ENCODE results near the gene RNF213.
"Not testable (repeated sequence)": the region's sequence is repeated elsewhere in the genome, so short reads cannot be mapped to it uniquely, and the experiment has no call there.

RNF213 gene

GRCh38 chr17:80229011-80229410 lies 31.6 kb upstream of the RNF213 start:
- Mint-ChIP-seq H3K27me3 (no peaks in the 10 kb centered on the region), H3K27ac (ENCODE audit: low read depth) (peak overlapping the region; percentile 70), H3K4me3 (no peak overlapping the region), H3K9me3 (peaks cover 11% of the 10 kb centered on the region), H3K4me1 (peaks cover 14% of the 10 kb centered on the region), H3K36me3 (ENCODE audit: insufficient read depth) (peaks cover 16% of the 10 kb centered on the region)
- ATAC-seq (replicated peaks; ENCODE audit: extremely low read depth, poor library complexity, severe bottlenecking), result no peak
- DNase-seq (ENCODE audit: low spot score in 2 of 2), result no peak

GRCh38 chr17:80232438-80232837 lies 28.2 kb upstream of the RNF213 start:
- peaks cover 29% of the 10 kb centered on the region for H3K36me3 Mint-ChIP-seq (ENCODE audit: insufficient read depth)
- peak overlapping the region; percentile 51 for H3K27ac Mint-ChIP-seq (ENCODE audit: low read depth)
- no peak overlapping the region for H3K4me3 Mint-ChIP-seq
- H3K4me1 Mint-ChIP-seq, result peaks cover 6% of the 10 kb centered on the region
- ATAC-seq (replicated peaks; ENCODE audit: extremely low read depth, poor library complexity, severe bottlenecking) (no peak), DNase-seq (ENCODE audit: low spot score in 2 of 2) (no peak)
- no peaks in the 10 kb centered on the region for H3K27me3 Mint-ChIP-seq
- peaks cover 11% of the 10 kb centered on the region for H3K9me3 Mint-ChIP-seq

DNA sequence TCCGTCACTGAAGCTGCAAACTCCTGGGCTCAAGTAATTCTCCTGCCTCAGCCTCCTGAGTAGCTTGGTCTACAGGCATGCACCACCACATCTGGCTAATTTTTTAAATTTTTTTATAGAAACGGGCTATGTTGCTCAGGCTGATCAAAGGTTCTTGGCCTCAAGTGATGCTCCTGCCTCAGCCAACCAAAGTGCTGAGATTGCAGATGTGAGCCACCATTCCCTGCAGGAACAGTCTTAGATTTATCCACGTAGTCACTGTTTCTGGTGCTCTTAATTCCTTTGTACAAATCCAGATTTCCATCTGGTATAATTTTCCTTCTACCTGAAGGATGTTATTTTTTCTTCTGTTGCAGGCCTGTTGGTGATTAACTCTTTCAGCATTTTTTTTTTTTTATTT lies 27.4 kb upstream of the RNF213 start:
- ATAC-seq (replicated peaks; ENCODE audit: extremely low read depth, poor library complexity, severe bottlenecking) (no peak), DNase-seq (ENCODE audit: low spot score in 2 of 2) (no peak)
- Mint-ChIP-seq H3K4me1 (peaks cover 6% of the 10 kb centered on the region), H3K27me3 (no peaks in the 10 kb centered on the region), H3K4me3 (no peak overlapping the region), H3K36me3 (ENCODE audit: insufficient read depth) (peaks cover 31% of the 10 kb centered on the region), H3K27ac (ENCODE audit: low read depth) (no peak overlapping the region), H3K9me3 (peaks cover 11% of the 10 kb centered on the region)

- Mint-ChIP-seq H3K36me3 (ENCODE audit: insufficient read depth) (peaks cover 35% of the 10 kb centered on the region), H3K27ac (ENCODE audit: low read depth) (no peak overlapping the region), H3K4me3 (no peak overlapping the region), H3K4me1 (no peaks in the 10 kb centered on the region), H3K9me3 (peaks cover 6% of the 10 kb centered on the region), H3K27me3 (no peaks in the 10 kb centered on the region)
- no peak for DNase-seq (ENCODE audit: low spot score in 2 of 2)
- no peak for ATAC-seq (replicated peaks; ENCODE audit: extremely low read depth, poor library complexity, severe bottlenecking)
Observed at GRCh38 chr17:80236911-80237310, 23.7 kb upstream of the RNF213 start.

DNA sequence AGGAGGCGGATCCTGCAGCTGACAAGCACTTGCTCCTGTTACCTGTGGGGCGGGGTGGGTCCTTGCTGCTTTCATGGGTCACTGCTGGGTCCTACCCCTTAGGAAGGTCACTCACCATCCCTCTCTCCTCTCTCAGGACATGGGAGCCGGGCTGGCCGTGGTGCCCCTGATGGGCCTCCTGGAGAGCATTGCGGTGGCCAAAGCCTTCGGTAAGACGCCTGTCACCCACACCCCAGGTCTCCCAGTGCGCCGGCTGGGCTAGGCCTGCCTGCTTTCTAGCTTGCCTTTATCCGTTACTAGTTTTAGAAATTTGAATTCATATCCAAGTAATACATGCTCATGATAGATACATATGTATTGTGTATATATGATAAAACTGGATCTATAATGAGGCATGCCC lies 23.3 kb upstream of the RNF213 start:
- no peak for ATAC-seq (replicated peaks; ENCODE audit: extremely low read depth, poor library complexity, severe bottlenecking)
- no peak for DNase-seq (ENCODE audit: low spot score in 2 of 2)
- peaks cover 5% of the 10 kb centered on the region for H3K9me3 Mint-ChIP-seq
- no peak overlapping the region for H3K27ac Mint-ChIP-seq (ENCODE audit: low read depth)
- no peak overlapping the region for H3K4me3 Mint-ChIP-seq
- H3K4me1 Mint-ChIP-seq, result peaks cover 2% of the 10 kb centered on the region
- H3K36me3 Mint-ChIP-seq (ENCODE audit: insufficient read depth), result peaks cover 38% of the 10 kb centered on the region
- H3K27me3 Mint-ChIP-seq, result no peaks in the 10 kb centered on the region

DNA sequence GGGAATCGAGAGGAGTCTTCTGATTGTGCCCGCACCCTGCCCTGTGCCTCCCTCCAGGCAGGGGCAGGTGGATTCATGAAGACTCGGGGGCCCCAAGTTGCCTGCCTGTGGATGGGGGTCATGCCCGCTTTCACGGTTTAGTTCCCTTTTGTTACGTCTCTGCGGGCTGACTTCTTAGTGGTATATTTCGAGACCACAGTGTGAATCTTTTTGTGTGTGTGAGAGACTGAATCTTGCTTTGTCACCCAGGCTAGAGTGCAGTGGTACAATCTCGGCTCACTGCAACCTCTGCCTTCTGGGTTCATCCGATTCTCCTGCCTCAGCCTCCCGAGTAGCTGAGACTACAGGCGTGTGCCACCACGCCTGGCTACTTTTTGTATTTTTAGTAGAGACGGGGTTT lies 18.1 kb upstream of the RNF213 start:
- Mint-ChIP-seq H3K27ac (ENCODE audit: low read depth) (peak overlapping the region; percentile 59), H3K36me3 (ENCODE audit: insufficient read depth) (peaks cover 29% of the 10 kb centered on the region)

DNA sequence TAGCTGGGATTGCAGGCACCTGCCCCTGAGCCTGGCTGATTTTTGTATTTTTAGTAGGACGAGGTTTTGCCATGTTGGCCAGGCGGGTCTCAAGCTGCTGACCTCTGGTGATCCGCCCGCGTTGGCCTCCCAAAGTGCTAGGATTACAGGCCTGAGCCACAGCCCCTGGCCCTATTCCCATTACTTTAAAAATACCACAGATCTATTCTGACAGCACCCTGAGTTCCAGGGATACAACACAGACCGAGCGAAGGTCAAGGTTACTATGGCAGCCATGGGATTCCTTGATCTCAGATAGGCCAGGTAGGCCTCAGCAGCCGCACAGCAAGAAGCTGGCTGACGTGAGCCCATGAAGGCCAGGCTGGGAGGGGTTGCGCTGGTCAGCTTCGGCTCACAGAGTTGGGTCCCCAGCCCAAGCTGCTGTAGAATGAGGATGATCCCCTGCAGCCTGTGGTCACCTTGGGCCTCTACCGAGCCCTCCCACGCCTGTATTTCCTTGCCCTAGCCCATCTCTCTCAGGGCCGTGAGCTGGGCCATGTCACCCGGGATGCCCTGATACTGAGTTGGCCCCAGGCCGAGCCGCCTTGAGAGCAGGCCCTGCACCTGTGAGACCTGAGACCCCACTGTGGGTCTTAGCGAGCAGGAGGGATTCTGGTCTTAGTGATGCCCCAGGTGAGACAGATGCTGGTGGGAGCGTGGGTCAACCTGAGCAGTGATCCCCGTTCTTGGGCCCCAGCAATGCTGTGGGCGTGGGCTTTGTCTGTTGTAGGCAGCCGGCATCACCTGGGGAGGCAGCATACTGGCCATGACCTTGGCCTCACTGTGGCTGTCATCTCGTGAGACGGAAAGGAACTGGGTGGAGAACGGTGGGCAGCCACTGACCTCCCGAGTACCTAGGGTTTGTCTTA lies 16.9 kb upstream of the RNF213 start:
- DNase-seq (ENCODE audit: low spot score in 2 of 2) (no peak), ATAC-seq (replicated peaks; ENCODE audit: extremely low read depth, poor library complexity, severe bottlenecking) (no peak)
- Mint-ChIP-seq H3K36me3 (ENCODE audit: insufficient read depth) (peaks cover 28% of the 10 kb centered on the region), H3K4me1 (peaks cover 6% of the 10 kb centered on the region), H3K27ac (ENCODE audit: low read depth) (no peak overlapping the region), H3K9me3 (no peaks in the 10 kb centered on the region), H3K4me3 (no peak overlapping the region), H3K27me3 (no peaks in the 10 kb centered on the region)

More for the DNA sequence above, 18.1 kb upstream of the RNF213 start:
- no peaks in the 10 kb centered on the region for H3K9me3 Mint-ChIP-seq
- ATAC-seq (replicated peaks; ENCODE audit: extremely low read depth, poor library complexity, severe bottlenecking) (no peak), DNase-seq (ENCODE audit: low spot score in 2 of 2) (no peak)
- no peaks in the 10 kb centered on the region for H3K27me3 Mint-ChIP-seq
- peaks cover 6% of the 10 kb centered on the region for H3K4me1 Mint-ChIP-seq
- H3K4me3 Mint-ChIP-seq, result no peak overlapping the region

GRCh38 chr17:80244448-80244847 lies 16.2 kb upstream of the RNF213 start:
- H3K36me3 Mint-ChIP-seq (ENCODE audit: insufficient read depth), result peaks cover 24% of the 10 kb centered on the region
- H3K27me3 Mint-ChIP-seq; H3K27ac Mint-ChIP-seq (ENCODE audit: low read depth); H3K4me1 Mint-ChIP-seq; H3K9me3 Mint-ChIP-seq; H3K4me3 Mint-ChIP-seq; DNase-seq (ENCODE audit: low spot score in 2 of 2); ATAC-seq (replicated peaks; ENCODE audit: extremely low read depth, poor library complexity, severe bottlenecking): not testable (repeated sequence)

- H3K9me3 Mint-ChIP-seq, result no peaks in the 10 kb centered on the region
Observed at GRCh38 chr17:80244871-80245509, 15.7 kb upstream of the RNF213 start.

GRCh38 chr17:80245566-80246265 lies 14.9 kb upstream of the RNF213 start:
- Mint-ChIP-seq H3K4me3 (no peak overlapping the region), H3K27me3 (no peaks in the 10 kb centered on the region), H3K4me1 (peaks cover 6% of the 10 kb centered on the region), H3K27ac (ENCODE audit: low read depth) (no peak overlapping the region), H3K9me3 (no peaks in the 10 kb centered on the region), H3K36me3 (ENCODE audit: insufficient read depth) (peaks cover 22% of the 10 kb centered on the region)
- DNase-seq (ENCODE audit: low spot score in 2 of 2) (no peak), ATAC-seq (replicated peaks; ENCODE audit: extremely low read depth, poor library complexity, severe bottlenecking) (no peak)

More at GRCh38 chr17:80244871-80245509, 15.7 kb upstream of the RNF213 start:
- Mint-ChIP-seq H3K27ac (ENCODE audit: low read depth) (no peak overlapping the region), H3K36me3 (ENCODE audit: insufficient read depth) (peaks cover 22% of the 10 kb centered on the region), H3K27me3 (no peaks in the 10 kb centered on the region), H3K4me3 (no peak overlapping the region), H3K4me1 (peaks cover 6% of the 10 kb centered on the region)
- DNase-seq (ENCODE audit: low spot score in 2 of 2) (no peak), ATAC-seq (replicated peaks; ENCODE audit: extremely low read depth, poor library complexity, severe bottlenecking) (no peak)

DNA sequence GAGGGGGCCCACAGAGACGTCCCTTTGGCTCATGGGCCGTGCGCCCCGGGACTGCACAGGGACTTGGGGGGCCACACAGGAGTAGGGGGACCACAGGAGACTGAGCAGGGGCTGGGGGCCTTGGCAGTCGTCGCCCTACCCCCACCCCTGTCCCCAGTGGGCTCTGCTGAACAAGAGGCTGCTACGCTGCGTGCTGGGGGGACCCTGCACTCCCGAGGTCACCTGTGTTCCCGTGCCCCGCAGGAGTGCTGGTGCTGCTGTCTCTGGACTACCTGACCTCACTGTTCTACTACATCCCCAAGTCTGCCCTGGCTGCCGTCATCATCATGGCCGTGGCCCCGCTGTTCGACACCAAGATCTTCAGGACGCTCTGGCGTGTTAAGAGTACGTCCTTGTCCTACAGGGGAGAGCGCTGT lies 14.4 kb upstream of the RNF213 start:
- peaks cover 6% of the 10 kb centered on the region for H3K4me1 Mint-ChIP-seq
- H3K9me3 Mint-ChIP-seq, result no peaks in the 10 kb centered on the region
- H3K27ac Mint-ChIP-seq (ENCODE audit: low read depth), result no peak overlapping the region
- ATAC-seq (replicated peaks; ENCODE audit: extremely low read depth, poor library complexity, severe bottlenecking) (no peak), DNase-seq (ENCODE audit: low spot score in 2 of 2) (no peak)
- no peaks in the 10 kb centered on the region for H3K27me3 Mint-ChIP-seq
- peaks cover 19% of the 10 kb centered on the region for H3K36me3 Mint-ChIP-seq (ENCODE audit: insufficient read depth)
- H3K4me3 Mint-ChIP-seq, result no peak overlapping the region

DNA sequence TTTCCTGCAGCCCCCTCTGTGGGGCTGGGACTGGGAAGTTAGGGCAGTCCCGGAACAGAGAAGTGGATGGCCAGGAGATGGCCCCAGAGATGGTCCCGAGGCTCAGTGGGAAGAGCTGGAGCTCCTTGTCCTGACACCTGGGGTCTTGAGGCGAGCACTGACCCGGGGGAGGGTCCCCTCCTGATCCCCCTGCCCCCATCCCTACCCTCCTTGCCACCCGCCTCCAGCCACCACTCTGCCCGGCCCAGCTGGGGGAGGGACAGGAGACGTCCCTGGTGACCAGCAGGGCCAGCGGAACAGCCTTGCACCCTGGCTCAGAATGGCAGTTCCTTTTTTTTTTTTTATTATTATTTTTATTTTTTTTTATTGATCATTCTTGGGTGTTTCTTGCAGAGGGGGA lies 13.9 kb upstream of the RNF213 start:
- DNase-seq (ENCODE audit: low spot score in 2 of 2) (no peak), ATAC-seq (replicated peaks; ENCODE audit: extremely low read depth, poor library complexity, severe bottlenecking) (no peak)
- no peaks in the 10 kb centered on the region for H3K27me3 Mint-ChIP-seq
- peaks cover 16% of the 10 kb centered on the region for H3K36me3 Mint-ChIP-seq (ENCODE audit: insufficient read depth)
- H3K27ac Mint-ChIP-seq (ENCODE audit: low read depth), result no peak overlapping the region
- peaks cover 6% of the 10 kb centered on the region for H3K4me1 Mint-ChIP-seq
- no peaks in the 10 kb centered on the region for H3K9me3 Mint-ChIP-seq
- H3K4me3 Mint-ChIP-seq, result no peak overlapping the region

All from central memory CD8-positive, alpha-beta T cell (primary cell).